ENCODE data around the gene ASAP3.

- no peak for TF ChIP-seq IFI16 (CRISPR knock-in tag; IDR thresholded peaks at IDR 0.05)
- no peak for TF ChIP-seq USF2 (CRISPR knock-in tag; IDR thresholded peaks at IDR 0.05)
- no peak for TF ChIP-seq POLR2A (conservative IDR thresholded peaks at IDR 0.05)
- no peak for TF ChIP-seq CTCF (IDR thresholded peaks at IDR 0.05 in 2 of 3, conservative IDR thresholded peaks at IDR 0.05 in 1 of 3; ENCODE audit: insufficient read depth in 2 of 3, low read depth in 1 of 3, low read length in 3 of 3)
- TF ChIP-seq HMGN3 (IDR thresholded peaks at IDR 0.05; ENCODE audit: borderline replicate concordance, extremely low read depth, insufficient read length, low read depth, low read length) = no peak
- TF ChIP-seq E2F5 (CRISPR knock-in tag; IDR thresholded peaks at IDR 0.05) = no peak
- TF ChIP-seq SRF (CRISPR knock-in tag; IDR thresholded peaks at IDR 0.05) = no peak
- TF ChIP-seq, protein P1, sequence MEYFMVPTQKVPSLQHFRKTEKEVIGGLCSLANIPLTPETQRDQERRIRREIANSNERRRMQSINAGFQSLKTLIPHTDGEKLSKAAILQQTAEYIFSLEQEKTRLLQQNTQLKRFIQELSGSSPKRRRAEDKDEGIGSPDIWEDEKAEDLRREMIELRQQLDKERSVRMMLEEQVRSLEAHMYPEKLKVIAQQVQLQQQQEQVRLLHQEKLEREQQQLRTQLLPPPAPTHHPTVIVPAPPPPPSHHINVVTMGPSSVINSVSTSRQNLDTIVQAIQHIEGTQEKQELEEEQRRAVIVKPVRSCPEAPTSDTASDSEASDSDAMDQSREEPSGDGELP (CRISPR knock-in tag; IDR thresholded peaks at IDR 0.05; ENCODE audit: borderline replicate concordance) = no peak
- TF ChIP-seq ARID1B (IDR thresholded peaks at IDR 0.05) = no peak
These were observed 102.6 kb downstream of the ASAP3 start for GRCh38 chr1:23381233-23381885.
